ENCODE data around the gene TRNAU1AP.
"Not testable (repeated sequence)": the region's sequence is repeated elsewhere in the genome, so short reads cannot be mapped to it uniquely, and the experiment has no call there.

The TRNAU1AP gene

GRCh38 chr1:28552758-28553663 lies at the start of gene TRNAU1AP:
TSS of gene TRNAU1AP (plus strand) at chr1:28553085. CDS start at chr1:28553111, 26 bp downstream.
- peak; percentile 98 for DNase-seq

GRCh38 chr1:28503117-28503516 lies 49.8 kb upstream of the TRNAU1AP start:
- DNase-seq, result no peak

GRCh38 chr1:28505406-28506187 lies 47.3 kb upstream of the TRNAU1AP start, which contains the start of gene RCC1:
TSS of gene RCC1 (plus strand) at chr1:28506043. CDS start at chr1:28529867, 23,824 bp downstream.
- DNase-seq, result peak; percentile 99

GRCh38 chr1:28506907-28507246 lies 46.0 kb upstream of the TRNAU1AP start:
- no peak for DNase-seq

GRCh38 chr1:28507247-28507645 lies 45.6 kb upstream of the TRNAU1AP start:
- no peak for DNase-seq

- no peak for DNase-seq
Observed at GRCh38 chr1:28507646-28508434, 45.0 kb upstream of the TRNAU1AP start.

- DNase-seq, result no peak
Observed at GRCh38 chr1:28508435-28508754, 44.5 kb upstream of the TRNAU1AP start.

GRCh38 chr1:28509705-28510272 lies 43.1 kb upstream of the TRNAU1AP start:
- no peak for DNase-seq

GRCh38 chr1:28510273-28510969 lies 42.5 kb upstream of the TRNAU1AP start:
- no peak for DNase-seq

- DNase-seq, result no peak
Observed at GRCh38 chr1:28510970-28511440, 41.9 kb upstream of the TRNAU1AP start.

GRCh38 chr1:28512058-28512611 lies 40.8 kb upstream of the TRNAU1AP start:
- DNase-seq, result no peak

- not testable (repeated sequence) for DNase-seq
Observed at GRCh38 chr1:28514445-28514933, 38.4 kb upstream of the TRNAU1AP start.

- DNase-seq, result no peak
Observed at GRCh38 chr1:28516518-28516956, 36.3 kb upstream of the TRNAU1AP start.

- DNase-seq, result no peak
Observed at GRCh38 chr1:28517649-28517999, 35.3 kb upstream of the TRNAU1AP start.

GRCh38 chr1:28518000-28518744 lies 34.7 kb upstream of the TRNAU1AP start:
- peak; percentile 85 for DNase-seq

GRCh38 chr1:28518745-28519341 lies 34.0 kb upstream of the TRNAU1AP start:
- DNase-seq, result no peak

GRCh38 chr1:28519946-28520725 lies 32.7 kb upstream of the TRNAU1AP start:
- DNase-seq, result no peak

GRCh38 chr1:28520796-28521195 lies 32.1 kb upstream of the TRNAU1AP start:
- DNase-seq, result not testable (repeated sequence)

- no peak for DNase-seq
Observed at GRCh38 chr1:28521502-28522164, 31.3 kb upstream of the TRNAU1AP start.

Data from NCI-H2107 (cell line).